Hematopoietic multipotent progenitor cell treated with erythropoietin and hydrocortisone succinate and interleukin-3 and kit ligand, for 17 days (in vitro differentiated cells): ENCODE results near the gene ALS2CL.

Experiments used
- DNase-seq: peaks from one replicate; pipeline ENCODE4 v3.0.0-alpha.2; 2015; ENCODE audit warnings: low spot score

The ALS2CL gene

GRCh38 chr3:46716461-46717441 is 23.3 kb upstream of the ALS2CL start:
- DNase-seq: no peak

- DNase-seq: no peak
Measured at GRCh38 chr3:46715507-46716175, 22.2 kb upstream of the ALS2CL start.

- DNase-seq: no peak
Measured at GRCh38 chr3:46714728-46715506, 21.4 kb upstream of the ALS2CL start.

- DNase-seq: no peak
Measured at GRCh38 chr3:46713898-46714552, 20.5 kb upstream of the ALS2CL start.

- DNase-seq: no peak
Measured at GRCh38 chr3:46713050-46713897, 19.8 kb upstream of the ALS2CL start.

- DNase-seq: no peak
Measured at GRCh38 chr3:46712191-46713049, 18.9 kb upstream of the ALS2CL start.

- no peak for DNase-seq
Measured at GRCh38 chr3:46711760-46712159, 18.3 kb upstream of the ALS2CL start.

GRCh38 chr3:46711305-46711704 is 17.8 kb upstream of the ALS2CL start:
- no peak for DNase-seq

- DNase-seq: no peak
Measured at GRCh38 chr3:46710671-46711295, 17.3 kb upstream of the ALS2CL start.

- DNase-seq: no peak
Measured at GRCh38 chr3:46710229-46710628, 16.8 kb upstream of the ALS2CL start.

- no peak for DNase-seq
Measured at GRCh38 chr3:46709721-46710120, 16.2 kb upstream of the ALS2CL start.

GRCh38 chr3:46709157-46709654 is 15.7 kb upstream of the ALS2CL start:
- no peak for DNase-seq

- DNase-seq: no peak
Measured at GRCh38 chr3:46708401-46709156, 15.1 kb upstream of the ALS2CL start.

- no peak for DNase-seq
Measured at GRCh38 chr3:46707601-46708011, 14.1 kb upstream of the ALS2CL start.

- no peak for DNase-seq
Measured at GRCh38 chr3:46706771-46707582, 13.5 kb upstream of the ALS2CL start.

GRCh38 chr3:46705751-46706552 is 12.5 kb upstream of the ALS2CL start:
- DNase-seq: no peak

- peak; percentile 67 for DNase-seq
Measured at GRCh38 chr3:46705022-46705530, 11.6 kb upstream of the ALS2CL start.
